ENCODE data around the gene TFAP2C. TPM values are rescaled to one million over a fixed set of nuclear protein-coding genes. Genes with fewer than 3 reads are reported as not detected.

Gene TFAP2C
- under 0.01 TPM in 1 of 2 replicates, not detected in the other for total RNA-seq

DNA sequence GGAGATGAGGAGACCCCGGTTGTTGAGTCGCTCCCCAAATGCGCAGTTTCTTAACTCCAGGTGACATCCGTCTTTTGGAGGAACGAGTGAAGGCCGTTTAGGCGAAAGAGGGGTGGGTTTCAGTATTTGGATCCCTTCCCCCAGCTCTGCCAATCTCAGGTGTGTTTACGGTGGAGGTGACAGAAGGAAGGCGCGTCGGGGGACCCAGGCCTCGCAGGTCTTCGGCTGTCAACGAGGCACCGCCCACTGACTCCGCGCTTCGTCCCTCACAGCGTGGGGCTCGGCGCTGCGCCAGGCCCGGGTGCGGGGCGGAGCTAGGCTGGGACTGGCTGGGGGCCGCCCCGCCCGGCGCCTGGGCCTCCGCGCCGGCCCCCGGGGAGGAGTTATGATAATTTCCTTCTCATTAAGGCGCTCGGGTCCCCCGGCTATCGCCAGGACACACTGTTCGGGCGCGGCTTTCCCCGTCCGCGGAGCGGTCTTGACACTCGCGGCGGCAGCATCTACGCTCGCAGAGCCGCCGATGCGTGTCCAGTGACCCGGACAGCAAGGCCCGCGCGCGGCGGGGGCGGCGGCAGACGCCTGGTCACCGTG is at the start of gene TFAP2C:
TSS of gene TFAP2C (plus strand) at position 434 of the 591 bp plus-strand sequence. CDS start 239 bp downstream, outside the sequence.

Small RNAs within 50 kb of the gene (small RNA-seq; reads per million reads assigned to genes)
- gene RN7SL170P (not detected), gene RNU6-1146P (not detected)

Other genes starting within 250 kb of the TFAP2C start
- gene AURKA, start 237.1 kb upstream of the TFAP2C start, total RNA-seq: 17.6 and 26.7 TPM in 2 replicates
- 39.1 and 39.3 TPM in 2 replicates for gene CSTF1, start 236.7 kb upstream of the TFAP2C start, total RNA-seq
- 0.11 TPM in 1 of 2 replicates, not detected in the other for gene CASS4, start 217.0 kb upstream of the TFAP2C start, total RNA-seq
- 74.5 and 75.5 TPM in 2 replicates for gene RTF2, start 160.7 kb upstream of the TFAP2C start, total RNA-seq
- not detected in 2 replicates for gene FAM209A, start 104.6 kb upstream of the TFAP2C start, total RNA-seq
- 0.22 and 0.52 TPM in 2 replicates for gene FAM209B, start 96.1 kb upstream of the TFAP2C start, total RNA-seq